ENCODE data around the gene RANBP17. TPM values are rescaled to one million over a fixed set of nuclear protein-coding genes. Genes with fewer than 3 reads are reported as not detected.

RANBP17 gene
- polyA plus RNA-seq, 1 of the 3 experiments (the other 2 are of a cell fraction): 6.0 TPM

GRCh38 chr5:171288066-171288465 lies 426.2 kb downstream of the RANBP17 start:
- no peaks in the 10 kb centered on the region for H3K9me3 ChIP-seq
- H3F3A ChIP-seq (replicated peaks; ENCODE audit: insufficient read depth): no peaks in the 10 kb centered on the region
- H4K20me1 ChIP-seq (ENCODE audit: insufficient read depth): no peaks in the 10 kb centered on the region
- no peak overlapping the region for H3K9ac ChIP-seq
- DNase-seq: no peak
- H3K36me3 ChIP-seq (replicated peaks in 1 of 2; ENCODE audit: control insufficient read depth in 1 of 2, insufficient read depth in 2 of 2, low read length in 1 of 2): no peaks in the 10 kb centered on the region
- no peak overlapping the region for H3K4me3 ChIP-seq (ENCODE audit: low read depth in 2 of 2, low read length in 1 of 2)
- H3K9me2 ChIP-seq: no peaks in the 10 kb centered on the region
- ChIA-PET POLR2A (no interaction called here), CTCF (interaction anchor here (1.1 kb wide), 1 partner anchor 83 kb away, joined by 3 read pairs; no protein-coding TSS in a partner anchor)
- H3K4me2 ChIP-seq: no peak overlapping the region
- TF ChIP-seq USF1 (IDR thresholded peaks at IDR 0.05; ENCODE audit: borderline replicate concordance, low read depth) (no peak), FOXM1 (IDR thresholded peaks at IDR 0.05; ENCODE audit: low read depth) (no peak), TEAD4 (IDR thresholded peaks at IDR 0.05; ENCODE audit: borderline replicate concordance, insufficient read depth) (no peak), NRF1 (IDR thresholded peaks at IDR 0.05; ENCODE audit: low read depth, low read length) (no peak), USF2 (IDR thresholded peaks at IDR 0.05; ENCODE audit: borderline replicate concordance, low read depth, low read length) (no peak), CHD2 (IDR thresholded peaks at IDR 0.05; ENCODE audit: low read length, partially characterized antibody) (no peak)
- no peaks in the 10 kb centered on the region for H3K27me3 ChIP-seq (ENCODE audit: insufficient read depth)
- H3K4me1 ChIP-seq (ENCODE audit: control insufficient read depth in 1 of 2, insufficient read depth in 2 of 2, low read depth in 1 of 2, low read length in 1 of 2): peaks cover 0 to 8% of the 10 kb centered on the region in 2 experiments; a peak in 2 of 4 replicates
- H3K27ac ChIP-seq (ENCODE audit: low read depth in 2 of 2, low read length in 1 of 2): no peak overlapping the region
- no peak overlapping the region for H2AFZ ChIP-seq (ENCODE audit: low read depth)
- 86% methylated on average over 2 of the region's 2 CpGs for WGBS (ENCODE audit: low lambda C conversion rate)
- H3K79me2 ChIP-seq (ENCODE audit: insufficient read depth): no peaks in the 10 kb centered on the region

GRCh38 chr5:171291371-171291770 lies 429.6 kb downstream of the RANBP17 start:
- Histone ChIP-seq H3K4me1 (ENCODE audit: control insufficient read depth in 1 of 2, insufficient read depth in 2 of 2, low read depth in 1 of 2, low read length in 1 of 2) (peaks cover 16 to 17% of the 10 kb centered on the region in 2 experiments), H3K36me3 (replicated peaks in 1 of 2; ENCODE audit: control insufficient read depth in 1 of 2, insufficient read depth in 2 of 2, low read length in 1 of 2) (no peaks in the 10 kb centered on the region), H3K9me3 (no peaks in the 10 kb centered on the region), H3K9ac (no peak overlapping the region), H3K27ac (ENCODE audit: low read depth in 2 of 2, low read length in 1 of 2) (no peak overlapping the region), H3K79me2 (ENCODE audit: insufficient read depth) (no peaks in the 10 kb centered on the region), H4K20me1 (ENCODE audit: insufficient read depth) (no peaks in the 10 kb centered on the region), H3K9me2 (no peaks in the 10 kb centered on the region), H3K27me3 (ENCODE audit: insufficient read depth) (no peaks in the 10 kb centered on the region), H3F3A (replicated peaks; ENCODE audit: insufficient read depth) (peaks cover 22% of the 10 kb centered on the region), H3K4me2 (no peak overlapping the region), H3K4me3 (ENCODE audit: low read depth in 2 of 2, low read length in 1 of 2) (no peak overlapping the region), H2AFZ (ENCODE audit: low read depth) (no peak overlapping the region)
- TF ChIP-seq MXI1 (IDR thresholded peaks at IDR 0.05; ENCODE audit: low read depth, low read length) (no peak), TCF12 (IDR thresholded peaks at IDR 0.05) (peak; percentile 21; the same call in 1 of the 2 replicates)
- POLR2A ChIA-PET: interaction anchor here (1.8 kb wide), 1 partner anchor 18 kb away, joined by 4 read pairs; the partner anchor contains the start of gene TLX3
- 74% methylated on average over 4 of the region's 4 CpGs for WGBS (ENCODE audit: low lambda C conversion rate)
- CTCF ChIA-PET: interaction anchor here (1.3 to 1.8 kb wide), 2 partner anchors 15 to 51 kb away, joined by 4 read pairs; no protein-coding TSS in a partner anchor
- DNase-seq: no peak

GRCh38 chr5:171295299-171295698 lies 433.5 kb downstream of the RANBP17 start:
- Histone ChIP-seq H3K4me1 (ENCODE audit: control insufficient read depth in 1 of 2, insufficient read depth in 2 of 2, low read depth in 1 of 2, low read length in 1 of 2) (peaks cover 17 to 33% of the 10 kb centered on the region in 2 experiments), H3K79me2 (ENCODE audit: insufficient read depth) (no peaks in the 10 kb centered on the region), H3K9me3 (no peaks in the 10 kb centered on the region), H3K4me2 (no peak overlapping the region), H2AFZ (ENCODE audit: low read depth) (no peak overlapping the region), H3K36me3 (replicated peaks in 1 of 2; ENCODE audit: control insufficient read depth in 1 of 2, insufficient read depth in 2 of 2, low read length in 1 of 2) (peaks cover 2 to 9% of the 10 kb centered on the region in 2 experiments), H3K9ac (no peak overlapping the region), H3K4me3 (ENCODE audit: low read depth in 2 of 2, low read length in 1 of 2) (no peak overlapping the region), H4K20me1 (ENCODE audit: insufficient read depth) (no peaks in the 10 kb centered on the region), H3F3A (replicated peaks; ENCODE audit: insufficient read depth) (peaks cover 24% of the 10 kb centered on the region), H3K9me2 (no peaks in the 10 kb centered on the region), H3K27ac (ENCODE audit: low read depth in 2 of 2, low read length in 1 of 2) (peak overlapping the region in 1 of 2 experiments; percentile 37; a peak in 1 of 4 replicates), H3K27me3 (ENCODE audit: insufficient read depth) (no peaks in the 10 kb centered on the region)
- no peak for DNase-seq
- CTCF ChIA-PET: interaction anchor here (1.2 to 1.4 kb wide), 3 partner anchors 13 to 47 kb away, joined by 3 to 6 read pairs (median 3); no protein-coding TSS in a partner anchor
- POLR2A ChIA-PET: no interaction called here
- 44% methylated on average over 1 of the region's 1 CpG for WGBS (ENCODE audit: low lambda C conversion rate)
- TF ChIP-seq TCF12 (IDR thresholded peaks at IDR 0.05): peak; percentile 59
- TF ChIP-seq REST (IDR thresholded peaks at IDR 0.05; ENCODE audit: low read depth, low read length): no peak
- 0 out of 2 replicates have a peak, but pooled peaks have one; percentile 22 for TF ChIP-seq FOSL2 (IDR thresholded peaks at IDR 0.05; ENCODE audit: borderline replicate concordance, low read depth)
- peak in 1 of 2 experiments; percentile 23; a peak in 1 of 4 replicates for TF ChIP-seq EP300 (IDR thresholded peaks at IDR 0.05; ENCODE audit: borderline replicate concordance in 1 of 2, low read depth in 1 of 2, low read length in 1 of 2)
- TF ChIP-seq NFIC (IDR thresholded peaks at IDR 0.05; ENCODE audit: borderline replicate concordance): peak; percentile 52
- peak; percentile 36; the same call in 1 of the 2 replicates for TF ChIP-seq JUND (IDR thresholded peaks at IDR 0.05)

Data from SK-N-SH (cell line).